ENCODE measurements around the gene OR4A5.
"Not testable (repeated sequence)": the region's sequence is repeated elsewhere in the genome, so short reads cannot be mapped to it uniquely, and the experiment has no call there.

Gene OR4A5

GRCh38 chr11:54706532-54706931, at the start of gene OR4A5:
Gene OR4A5 (plus strand): TSS chr11:54706832. CDS start chr11:54706885, 53 bp downstream.
- FAIRE-seq; DNase-seq (ENCODE audit: insufficient read length, low spot score): not testable (repeated sequence)

- not testable (repeated sequence) for DNase-seq (ENCODE audit: insufficient read length, low spot score); FAIRE-seq
Measured at GRCh38 chr11:54720094-54720493, 13.5 kb downstream of the OR4A5 start.

Measured in H54 (cell line).